Endothelial cell of umbilical vein (primary cell): ENCODE results near the gene ADGRF3.

Experiments used
- CTCF ChIP-seq, 2 donors: IDR thresholded peaks; 1 replicate in 1 of 2; 2 replicates in 1 of 2; pipeline ENCODE4 v1.5.1; 2011; ENCODE audit warnings: low read length in 2 of 2, mild to moderate bottlenecking in 2 of 2, moderate library complexity in 2 of 2, control low read depth in 1 of 2, inconsistent platforms in 1 of 2, low read depth in 1 of 2; ENCODE audit not compliant: insufficient read depth in 1 of 2; ENCODE audit errors: extremely low read depth in 1 of 2
- EZH2 ChIP-seq: IDR thresholded peaks from 2 replicates; pipeline ENCODE4 v1.6.1; 2012; ENCODE audit warnings: borderline replicate concordance, low read depth, mild to moderate bottlenecking, moderate library complexity, low read length, inconsistent platforms; ENCODE audit not compliant: severe bottlenecking
- FOS ChIP-seq: IDR thresholded peaks from 2 replicates; pipeline ENCODE4 v1.6.1; 2011; ENCODE audit warnings: mild to moderate bottlenecking, low read length, moderate library complexity, borderline replicate concordance; ENCODE audit not compliant: insufficient read depth
- GATA2 ChIP-seq: IDR thresholded peaks from 2 replicates; pipeline ENCODE4 v1.7.0; 2011; ENCODE audit warnings: low read depth, mild to moderate bottlenecking, moderate library complexity, mixed read lengths, low read length; ENCODE audit not compliant: insufficient read length, insufficient read depth
- JUN ChIP-seq: IDR thresholded peaks from 2 replicates; pipeline ENCODE4 v1.6.1; 2011; ENCODE audit warnings: borderline replicate concordance, low read depth; ENCODE audit not compliant: insufficient read length, insufficient read depth
- MAX ChIP-seq: IDR thresholded peaks from 2 replicates; pipeline ENCODE4 v1.6.1; 2011; ENCODE audit not compliant: insufficient read depth, insufficient read length
- MYC ChIP-seq: IDR thresholded peaks from one replicate; pipeline ENCODE4 v1.6.1; 2011; ENCODE audit warnings: mild to moderate bottlenecking, low read depth, low read length
- POLR2A ChIP-seq: IDR thresholded peaks from 2 replicates; pipeline ENCODE4 v1.6.1; 2012; ENCODE audit warnings: low read depth, mild to moderate bottlenecking, control low read depth, low read length
- POLR2AphosphoS5 ChIP-seq: IDR thresholded peaks from 2 replicates; pipeline ENCODE4 v1.6.1; 2012; ENCODE audit warnings: low read depth, mild to moderate bottlenecking, control low read depth, low read length, moderate library complexity; ENCODE audit not compliant: insufficient read depth

- TF ChIP-seq CTCF (IDR thresholded peaks at IDR 0.05; ENCODE audit: extremely low read depth in 1 of 2, insufficient read depth in 1 of 2, low read depth in 1 of 2, low read length in 2 of 2) (no peak), POLR2A (no peak), POLR2AphosphoS5 (no peak), EZH2 (no peak), MAX (no peak), JUN (no peak), FOS (no peak), MYC (no peak), GATA2 (no peak)
These were observed 20.1 kb downstream of the ADGRF3 start for GRCh38 chr2:26326514-26326913.
